IMR-90 (cell line): ENCODE data around the gene SMAD4.

ENCODE experiments used
- BHLHE40 ChIP-seq: fragments of 150-350 bp; IDR thresholded peaks from 2 replicates; pipeline ENCODE4 v1.6.1; 2016; ENCODE audit warnings: mild to moderate bottlenecking, low read depth, low read length
- CTCF ChIP-seq: conservative IDR thresholded peaks from 2 replicates; pipeline ENCODE4 v1.5.1; 2012; ENCODE audit warnings: mild to moderate bottlenecking, low read depth, low read length, improper control_type of control experiment
- ELK1 ChIP-seq: fragments of 150-350 bp; IDR thresholded peaks from 2 replicates; pipeline ENCODE4 v1.6.1; 2016; ENCODE audit warnings: low read depth, mild to moderate bottlenecking, low read length, moderate library complexity, borderline replicate concordance
- FOS ChIP-seq: fragments of 150-350 bp; IDR thresholded peaks from 2 replicates; pipeline ENCODE4 v1.6.1; 2016; ENCODE audit warnings: low read depth, low read length
- MAFK ChIP-seq: IDR thresholded peaks from 2 replicates; pipeline ENCODE4 v1.6.1; 2012; ENCODE audit warnings: low read depth, low read length, improper control_type of control experiment
- MXI1 ChIP-seq: IDR thresholded peaks from 2 replicates; pipeline ENCODE4 v1.6.1; 2012; ENCODE audit warnings: low read depth, mild to moderate bottlenecking, low read length, moderate library complexity, borderline replicate concordance
- POLR2A ChIP-seq: IDR thresholded peaks from 2 replicates; pipeline ENCODE4 v1.6.1; 2012; ENCODE audit warnings: mild to moderate bottlenecking, low read depth, low read length
- RAD21 ChIP-seq: IDR thresholded peaks from 2 replicates; pipeline ENCODE4 v1.6.1; 2012; ENCODE audit warnings: low read length, improper control_type of control experiment
- RCOR1 ChIP-seq: IDR thresholded peaks from 2 replicates; pipeline ENCODE4 v1.6.1; 2012; ENCODE audit warnings: mild to moderate bottlenecking, low read length, improper control_type of control experiment; ENCODE audit not compliant: insufficient replicate concordance
- SMC3 ChIP-seq: fragments of 150-350 bp; IDR thresholded peaks from 2 replicates; pipeline ENCODE4 v1.6.1; 2016; ENCODE audit warnings: low read depth, mild to moderate bottlenecking, antibody characterized with exemption, low read length, moderate library complexity

GRCh38 chr18:51025512-51025911 lies 4.5 kb upstream of the SMAD4 start:
- TF ChIP-seq CTCF, result no peak
- TF ChIP-seq SMC3, result no peak
- TF ChIP-seq POLR2A, result no peak
- no peak for TF ChIP-seq RCOR1
- no peak for TF ChIP-seq FOS
- no peak for TF ChIP-seq ELK1
- TF ChIP-seq MXI1, result no peak
- TF ChIP-seq BHLHE40, result no peak
- TF ChIP-seq MAFK, result no peak
- no peak for TF ChIP-seq RAD21
